ENCODE measurements around the gene GAREM2.

Gene GAREM2

DNA sequence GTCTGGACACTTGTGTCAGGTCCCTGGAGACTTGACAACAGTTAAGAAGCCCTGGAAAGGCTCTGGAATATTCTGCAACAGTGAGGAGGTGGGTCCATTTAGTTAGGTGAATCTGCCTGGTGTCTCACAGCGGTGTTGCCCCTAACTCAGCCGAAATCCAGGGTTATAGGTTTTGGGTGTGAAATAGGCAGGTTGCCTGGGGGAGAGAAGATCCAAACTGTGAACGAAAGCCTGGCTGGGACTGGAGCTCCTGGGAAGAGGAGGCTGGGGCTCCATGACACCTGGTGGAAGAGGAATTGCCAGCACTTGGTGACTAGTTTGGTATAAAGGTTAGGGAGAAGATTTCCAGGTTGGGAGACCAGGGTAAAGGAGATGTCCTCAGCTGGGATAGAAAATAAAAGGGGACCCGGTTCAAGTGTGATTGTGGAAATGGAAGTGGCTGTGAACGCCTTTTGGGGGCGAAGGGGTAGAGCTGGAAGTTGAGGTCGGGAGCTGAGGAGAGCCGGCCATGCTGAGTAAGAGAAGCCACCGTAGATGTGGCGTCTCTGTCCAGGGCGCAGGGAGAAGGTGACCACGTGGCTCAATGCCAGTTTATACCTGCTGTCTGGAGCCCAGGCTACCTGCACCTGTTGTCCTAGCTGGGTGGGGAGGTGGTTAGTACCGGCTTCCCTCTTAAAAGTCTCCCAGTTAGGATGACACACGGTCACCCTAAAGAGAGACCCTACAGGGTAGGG lies 3.0 kb upstream of the GAREM2 start:
- no peak for DNase-seq (ENCODE audit: low read depth)

DNA sequence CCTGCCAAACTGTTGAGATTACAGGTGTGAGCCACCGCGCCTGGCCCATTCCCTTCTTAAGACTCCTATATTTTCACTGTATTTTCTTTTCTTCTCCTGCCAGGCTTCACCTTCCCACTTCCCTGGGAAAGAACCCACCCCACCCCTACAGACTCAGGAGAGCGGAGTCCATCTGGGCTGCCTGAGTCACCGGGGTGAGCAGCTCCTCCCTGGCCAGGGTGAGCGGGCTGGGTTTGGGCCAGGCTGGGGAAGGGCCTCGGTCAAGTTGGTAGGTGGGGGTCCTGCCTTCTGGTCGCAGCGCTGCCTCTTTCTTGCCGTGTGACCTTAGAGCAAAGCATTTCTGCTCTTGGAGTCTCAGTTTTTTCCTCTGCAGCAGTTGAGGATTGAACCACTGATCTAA lies 2.1 kb upstream of the GAREM2 start:
- no peak for DNase-seq (ENCODE audit: low read depth)

DNA sequence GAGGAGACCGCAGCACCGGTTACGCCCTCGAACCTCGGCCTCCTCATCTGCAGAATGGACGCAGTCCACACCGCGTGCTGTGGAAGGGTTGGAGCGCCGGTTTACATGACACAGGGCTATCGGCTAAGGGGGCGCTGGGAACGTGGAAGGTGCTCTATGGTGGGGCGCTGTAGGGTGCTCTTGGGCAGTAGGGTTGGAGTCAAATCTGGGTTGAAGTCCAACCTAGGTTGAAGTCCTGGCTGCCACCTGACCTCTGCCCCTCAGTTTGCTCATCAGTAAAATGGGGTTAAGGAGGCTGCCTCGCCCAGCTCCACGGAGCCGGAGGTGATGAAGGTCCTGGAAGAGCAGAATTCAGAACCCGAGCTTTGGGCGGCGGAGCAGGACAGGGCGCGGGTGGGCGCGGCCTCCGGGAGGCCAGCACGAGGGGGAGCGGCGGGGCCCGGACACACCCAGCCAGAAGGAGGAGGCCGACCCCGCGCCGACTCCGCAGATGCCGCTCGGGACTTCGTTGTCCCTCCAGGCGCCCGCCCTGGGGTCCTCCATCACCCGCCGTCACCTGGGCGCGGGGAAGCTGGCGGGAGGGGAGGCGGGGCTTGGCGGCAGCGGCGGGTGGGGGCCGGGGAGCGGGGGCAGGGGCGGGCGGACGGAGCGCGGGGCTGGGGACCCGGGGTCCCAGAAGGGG lies 558 bp upstream of the GAREM2 start:
- no peak for DNase-seq (ENCODE audit: low read depth)

- DNase-seq (ENCODE audit: low read depth), result no peak
These were observed 1.0 kb downstream of the GAREM2 start for GRCh38 chr2:26173776-26174482.

DNA sequence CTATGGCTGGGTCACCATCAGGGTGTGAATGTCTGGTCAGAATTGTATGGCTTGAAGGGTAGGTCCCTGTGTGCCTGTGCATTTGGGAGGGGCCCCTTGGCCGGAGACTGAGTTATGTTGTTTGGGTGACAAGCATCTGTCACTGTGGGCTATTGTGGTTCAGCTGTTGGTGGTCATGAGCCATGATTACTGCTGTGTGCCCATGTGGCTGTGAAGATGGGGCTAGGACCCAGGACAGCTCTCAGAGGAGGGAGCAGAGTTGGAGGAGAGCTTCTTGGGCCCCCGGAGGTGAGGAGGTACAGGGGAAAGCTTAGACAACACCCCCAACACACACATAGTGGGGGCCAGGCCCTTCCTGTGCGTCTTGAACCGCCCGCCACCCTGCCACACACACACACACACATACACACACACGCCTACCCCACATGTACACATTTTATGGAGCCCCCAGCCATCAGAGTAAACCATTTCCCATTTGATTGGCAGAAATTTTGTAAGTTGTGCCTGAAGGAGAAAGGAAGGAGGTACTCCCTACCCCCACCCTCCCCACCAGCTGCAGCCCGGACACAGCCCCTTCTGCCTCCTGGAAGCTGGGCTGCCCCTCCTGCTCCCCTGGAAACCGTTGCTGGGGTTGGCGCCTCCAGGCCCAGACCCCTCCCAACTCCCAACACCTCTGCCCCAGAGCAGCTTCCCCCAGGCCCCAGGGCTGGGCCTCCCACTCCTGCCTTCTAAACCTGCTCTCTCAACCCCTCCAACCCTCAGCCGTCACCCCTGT lies 2.0 kb downstream of the GAREM2 start:
- DNase-seq (ENCODE audit: low read depth), result no peak

DNA sequence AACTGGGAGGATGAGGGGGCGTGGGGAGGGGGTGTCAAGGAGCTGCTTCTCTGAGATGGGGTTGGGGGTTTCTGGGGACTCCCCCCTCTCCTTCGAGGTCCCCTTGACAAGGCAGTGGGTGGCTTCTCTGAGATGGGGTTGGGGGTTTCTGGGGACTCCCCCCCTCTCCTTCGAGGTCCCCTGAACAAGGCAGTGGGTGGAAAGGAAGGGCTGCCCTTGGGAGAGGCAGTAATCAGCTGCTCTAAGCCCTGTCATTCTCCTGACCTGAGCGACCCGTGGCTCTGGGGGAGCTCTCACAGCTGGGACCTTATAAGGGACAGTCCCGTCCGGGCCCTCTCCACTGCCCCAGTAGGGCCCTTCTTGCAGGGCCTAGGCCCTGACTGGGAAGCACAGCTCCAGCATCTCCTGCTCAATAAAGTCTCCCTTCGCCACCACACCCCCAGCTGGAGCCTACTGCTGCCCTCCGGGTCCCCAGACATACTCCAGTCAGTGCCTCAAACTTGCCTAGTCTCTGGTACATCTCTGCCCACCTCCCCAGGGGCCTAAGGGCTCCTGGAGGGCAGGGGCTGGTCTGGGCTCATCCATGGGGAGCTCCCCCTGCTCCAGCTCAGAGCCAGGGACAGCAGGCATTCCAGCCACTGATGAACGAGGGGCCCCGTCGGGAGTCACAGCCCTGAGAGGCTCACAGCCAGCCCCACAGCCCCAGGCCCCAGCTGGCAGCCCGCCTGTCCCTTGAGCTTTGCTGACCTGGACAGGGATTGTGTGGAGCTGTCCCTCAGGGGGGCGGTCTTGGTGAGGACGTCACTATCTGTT lies 2.8 kb downstream of the GAREM2 start:
- no peak for DNase-seq (ENCODE audit: low read depth)

DNA sequence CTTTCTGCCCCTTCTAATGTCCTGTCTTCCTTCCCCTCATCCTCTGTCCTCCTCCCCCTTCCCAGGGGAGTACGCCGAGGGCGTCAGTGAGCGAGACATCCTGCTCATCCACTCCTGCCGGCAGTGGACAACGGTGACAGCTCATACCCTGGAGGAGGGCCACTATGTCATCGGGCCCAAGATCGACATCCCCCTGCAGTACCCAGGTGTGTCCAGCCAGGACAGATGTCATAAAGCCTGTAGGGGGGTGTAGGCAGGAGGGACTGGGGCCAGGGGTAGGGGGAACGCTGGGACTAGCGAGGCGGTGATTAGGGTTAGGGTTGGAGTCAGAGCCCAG lies 3.4 kb downstream of the GAREM2 start:
- DNase-seq (ENCODE audit: low read depth), result no peak

DNA sequence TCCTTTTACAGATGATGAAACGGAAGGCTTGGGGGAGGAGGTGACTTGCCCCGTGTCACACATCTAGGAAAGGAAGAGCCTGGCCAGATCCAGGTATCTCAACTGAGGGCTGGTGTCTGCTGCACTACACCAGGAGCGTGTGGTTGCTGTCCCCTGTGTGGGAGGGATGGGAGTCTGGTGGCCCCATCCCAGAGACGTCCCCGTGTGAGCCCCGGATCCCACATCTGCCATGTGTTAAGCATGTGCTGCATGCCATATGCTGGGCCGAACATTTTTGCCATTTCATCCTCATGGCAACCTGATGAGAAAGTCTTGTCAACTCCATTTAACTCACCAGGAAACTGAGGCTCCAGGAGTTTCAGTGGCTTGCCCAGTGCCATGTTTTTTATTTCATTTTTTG lies 4.2 kb downstream of the GAREM2 start:
- DNase-seq (ENCODE audit: low read depth), result no peak

DNA sequence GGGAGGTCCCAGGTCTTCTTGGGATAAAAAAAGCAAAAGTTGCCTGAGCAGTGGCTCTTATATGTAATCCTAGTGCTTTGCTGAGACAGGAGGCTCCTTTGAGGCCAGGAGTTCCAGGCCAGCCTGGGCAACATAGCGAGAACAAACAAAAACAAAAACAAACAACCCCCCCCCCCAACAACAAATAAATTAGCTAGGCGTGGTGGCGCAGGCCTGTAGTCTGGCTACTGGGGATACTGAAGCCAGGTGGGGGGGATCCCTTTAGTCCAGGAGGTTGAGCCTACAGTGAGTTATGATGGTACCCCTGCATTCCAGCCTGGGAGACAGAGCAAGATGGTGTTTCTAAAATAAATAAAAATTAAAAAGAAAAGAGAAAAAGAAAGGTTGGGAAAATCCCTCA lies 5.4 kb downstream of the GAREM2 start:
- no peak for DNase-seq (ENCODE audit: low read depth)

GRCh38 chr2:26178746-26179436 lies 6.0 kb downstream of the GAREM2 start:
- no peak for DNase-seq (ENCODE audit: low read depth)

DNA sequence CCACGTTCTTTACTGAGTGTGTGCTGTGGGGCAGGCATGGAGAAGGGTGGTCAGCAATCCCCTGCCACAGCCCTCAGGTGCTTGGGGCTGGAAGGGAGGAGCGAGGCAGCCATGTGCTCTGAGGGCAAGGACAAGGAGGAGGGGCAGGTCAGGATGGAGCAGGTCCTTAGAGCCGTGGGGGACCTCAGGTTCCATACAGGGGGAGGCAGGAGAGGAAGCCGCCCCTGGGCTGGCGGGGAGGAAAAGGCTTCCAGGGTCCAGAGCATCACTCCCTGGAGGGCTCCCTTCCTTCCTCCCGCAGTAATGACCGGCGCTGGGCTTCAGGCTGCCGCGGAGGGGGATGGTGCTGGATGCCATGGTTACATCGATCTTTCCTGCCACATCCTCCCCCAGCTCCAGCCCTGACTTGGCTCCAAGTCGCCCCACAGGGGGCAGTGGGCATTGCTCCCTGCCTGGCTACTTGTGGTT lies 6.6 kb downstream of the GAREM2 start:
- DNase-seq (ENCODE audit: low read depth), result no peak

DNA sequence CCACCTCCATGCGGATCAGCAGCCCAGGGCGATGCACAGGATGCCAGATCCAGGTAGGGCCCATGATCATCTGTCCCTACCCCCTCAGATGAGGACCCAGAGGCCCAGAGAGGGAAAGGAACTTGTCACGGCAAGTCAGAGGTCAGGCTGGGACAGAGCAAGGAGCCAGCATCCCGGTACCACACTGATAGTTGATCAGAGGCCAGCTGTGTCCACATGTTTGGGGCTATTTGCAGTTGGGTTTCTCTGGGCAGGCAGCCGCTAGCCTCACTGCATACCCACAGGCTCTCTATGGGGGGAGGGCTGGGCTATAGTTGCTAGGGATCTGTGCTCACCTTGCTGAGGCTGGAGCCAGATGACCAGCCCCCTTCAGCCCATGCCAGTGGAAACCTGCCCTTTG lies 9.6 kb downstream of the GAREM2 start:
- DNase-seq (ENCODE audit: low read depth), result no peak

DNA sequence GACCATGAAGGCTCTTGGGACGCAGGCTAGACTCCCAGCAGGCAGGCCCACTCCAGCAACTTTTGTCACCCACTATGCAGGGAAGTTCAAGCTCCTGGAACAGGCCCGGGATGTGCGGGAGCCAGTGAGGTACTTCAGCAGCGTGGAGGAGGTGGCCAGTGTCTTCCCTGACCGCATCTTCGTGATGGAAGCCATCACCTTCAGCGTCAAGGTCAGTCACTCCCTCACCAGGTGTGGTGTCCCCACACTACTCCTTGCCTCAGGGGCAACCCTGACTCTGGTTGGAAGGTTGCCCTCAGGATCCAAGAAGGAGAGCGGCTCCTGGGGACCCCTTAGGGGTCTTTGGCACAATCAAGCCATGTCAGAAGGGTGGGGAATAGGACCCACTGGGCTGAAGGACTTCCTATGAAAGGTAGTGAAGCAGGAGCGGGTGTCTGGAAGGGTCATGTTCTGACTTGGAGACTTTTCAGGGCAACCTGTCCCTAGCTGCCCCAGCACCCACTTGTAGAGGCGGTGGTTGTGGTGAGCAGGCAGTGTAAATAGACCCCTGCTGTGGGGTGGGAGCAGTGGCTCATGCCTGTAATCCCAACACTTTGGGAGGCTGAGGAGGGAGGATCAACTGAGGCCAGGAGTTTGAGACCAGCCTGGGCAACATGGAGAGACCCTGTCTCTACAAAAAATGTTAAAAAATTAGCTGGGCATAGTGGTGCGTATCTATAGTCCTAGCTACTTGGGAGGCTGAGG lies 10.2 kb downstream of the GAREM2 start:
- no peak for DNase-seq (ENCODE audit: low read depth)

DNA sequence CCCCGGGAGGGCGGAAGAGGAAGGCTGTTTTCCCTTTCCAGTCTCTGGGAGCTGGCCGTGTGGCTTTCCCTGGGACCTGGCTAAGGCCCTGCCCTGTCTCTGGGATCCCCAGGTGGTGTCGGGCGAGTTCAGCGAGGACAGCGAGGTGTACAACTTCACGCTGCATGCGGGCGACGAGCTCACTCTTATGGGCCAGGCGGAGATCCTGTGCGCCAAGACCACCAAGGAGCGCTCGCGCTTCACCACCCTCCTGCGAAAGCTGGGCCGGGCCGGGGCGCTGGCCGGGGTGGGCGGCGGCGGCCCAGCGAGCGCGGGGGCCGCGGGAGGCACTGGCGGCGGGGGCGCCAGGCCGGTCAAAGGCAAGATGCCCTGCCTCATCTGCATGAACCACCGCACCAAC lies 11.2 kb downstream of the GAREM2 start:
- no peak for DNase-seq (ENCODE audit: low read depth)

- peak; percentile 81 for DNase-seq (ENCODE audit: low read depth)
These were observed 11.8 kb downstream of the GAREM2 start for GRCh38 chr2:26184555-26185303.

DNA sequence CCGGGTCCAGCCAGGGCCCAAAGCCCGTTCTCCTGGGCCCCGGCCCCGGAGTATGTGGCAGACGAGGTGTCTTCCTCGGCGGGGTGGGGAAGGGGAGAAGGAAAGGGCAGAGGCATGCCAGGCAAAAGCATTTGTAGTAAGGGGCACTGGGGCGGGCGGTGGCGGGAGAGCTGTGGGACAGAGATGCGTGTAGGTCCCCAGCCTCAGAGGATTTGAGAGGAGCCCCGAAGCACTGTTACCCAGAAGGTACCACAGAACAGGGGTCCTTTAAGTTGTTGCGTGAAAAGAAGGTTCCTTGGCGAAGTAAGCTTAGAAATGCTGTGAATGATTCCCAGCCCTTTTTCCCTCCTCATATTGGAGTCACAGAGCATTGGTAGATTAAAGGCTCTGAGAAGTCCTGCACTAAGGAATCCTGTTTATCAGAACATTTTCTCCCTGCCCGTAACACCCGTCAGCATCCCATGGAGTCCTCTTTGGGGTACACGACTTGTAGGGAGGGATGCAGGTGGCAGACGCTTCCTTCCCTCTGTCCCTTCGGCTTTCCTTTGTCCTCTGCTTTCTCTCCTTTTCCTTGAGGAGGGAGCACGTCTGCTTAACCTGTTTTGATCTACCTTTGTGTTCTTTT lies 12.5 kb downstream of the GAREM2 start:
- no peak for DNase-seq (ENCODE audit: low read depth)

DNA sequence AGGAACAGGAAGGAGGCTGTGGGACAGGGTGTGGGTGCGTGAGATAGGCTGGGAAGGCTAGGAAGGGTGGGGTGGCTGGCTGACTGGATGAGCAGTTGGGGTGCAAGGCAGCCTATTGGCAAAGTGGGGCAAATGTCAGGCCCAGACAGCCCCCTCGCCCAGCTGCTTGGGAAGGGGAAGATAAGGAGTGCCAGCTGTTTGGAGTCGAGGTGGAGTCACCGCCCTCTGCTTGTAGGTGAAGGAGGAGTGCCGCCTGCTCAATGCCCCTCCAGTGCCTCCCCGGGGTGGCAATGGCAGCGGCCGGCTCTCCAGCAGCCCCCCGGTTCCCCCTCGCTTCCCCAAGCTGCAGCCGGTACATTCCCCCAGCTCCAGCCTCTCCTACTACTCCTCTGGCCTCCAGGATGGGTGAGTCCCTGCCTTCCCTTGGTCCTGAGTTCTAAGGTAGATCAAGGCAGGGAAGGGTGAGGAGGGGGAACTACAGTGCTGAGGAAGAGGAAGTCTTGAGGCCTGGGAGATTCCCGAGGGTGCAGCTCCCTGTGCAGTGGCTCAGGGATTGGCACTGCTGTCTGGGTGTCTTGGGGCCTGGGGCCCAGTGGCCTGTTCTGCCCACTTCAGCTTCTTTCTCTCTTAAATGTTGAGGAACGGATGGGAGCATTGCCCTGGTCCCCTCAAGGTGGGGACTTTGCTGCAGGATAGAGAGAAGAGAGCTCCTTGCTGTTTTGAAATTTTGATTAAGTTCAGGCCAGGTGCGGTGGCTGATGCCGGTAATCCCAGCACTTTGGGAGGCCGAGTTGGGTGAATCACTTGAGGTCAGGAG lies 13.3 kb downstream of the GAREM2 start:
- DNase-seq (ENCODE audit: low read depth), result no peak

DNA sequence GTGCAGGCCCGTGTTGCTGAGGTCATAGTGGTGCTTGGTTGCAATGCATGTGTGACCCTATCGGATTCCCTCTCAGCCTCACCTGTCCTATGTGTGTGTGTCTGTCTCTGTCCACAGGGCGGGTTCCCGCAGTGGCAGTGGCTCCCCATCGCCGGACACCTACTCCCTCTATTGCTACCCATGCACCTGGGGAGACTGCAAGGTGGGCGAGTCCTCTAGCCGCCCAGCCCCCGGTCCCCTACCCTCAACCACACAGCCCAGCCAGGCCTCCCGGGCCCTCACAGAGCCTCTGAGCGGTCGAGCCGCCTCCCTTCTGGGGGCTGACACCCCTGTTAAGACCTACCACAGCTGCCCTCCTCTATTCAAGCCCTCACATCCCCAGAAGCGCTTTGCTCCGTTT lies 14.2 kb downstream of the GAREM2 start:
- DNase-seq (ENCODE audit: low read depth), result no peak

All from amniotic epithelial cell (primary cell).